GM04504 (cell line): ENCODE measurements around the gene RABGGTA.
A peak's percentile ranks its signal among the peaks of the same experiment; 100 is the strongest.
"Not testable (repeated sequence)": the region's sequence is repeated elsewhere in the genome, so short reads cannot be mapped to it uniquely, and the experiment has no call there.

Experiments used
- DNase-seq: peaks from one replicate; pipeline ENCODE4 v3.0.0-alpha.2; 2012; ENCODE audit warnings: low read depth

RABGGTA gene

DNA sequence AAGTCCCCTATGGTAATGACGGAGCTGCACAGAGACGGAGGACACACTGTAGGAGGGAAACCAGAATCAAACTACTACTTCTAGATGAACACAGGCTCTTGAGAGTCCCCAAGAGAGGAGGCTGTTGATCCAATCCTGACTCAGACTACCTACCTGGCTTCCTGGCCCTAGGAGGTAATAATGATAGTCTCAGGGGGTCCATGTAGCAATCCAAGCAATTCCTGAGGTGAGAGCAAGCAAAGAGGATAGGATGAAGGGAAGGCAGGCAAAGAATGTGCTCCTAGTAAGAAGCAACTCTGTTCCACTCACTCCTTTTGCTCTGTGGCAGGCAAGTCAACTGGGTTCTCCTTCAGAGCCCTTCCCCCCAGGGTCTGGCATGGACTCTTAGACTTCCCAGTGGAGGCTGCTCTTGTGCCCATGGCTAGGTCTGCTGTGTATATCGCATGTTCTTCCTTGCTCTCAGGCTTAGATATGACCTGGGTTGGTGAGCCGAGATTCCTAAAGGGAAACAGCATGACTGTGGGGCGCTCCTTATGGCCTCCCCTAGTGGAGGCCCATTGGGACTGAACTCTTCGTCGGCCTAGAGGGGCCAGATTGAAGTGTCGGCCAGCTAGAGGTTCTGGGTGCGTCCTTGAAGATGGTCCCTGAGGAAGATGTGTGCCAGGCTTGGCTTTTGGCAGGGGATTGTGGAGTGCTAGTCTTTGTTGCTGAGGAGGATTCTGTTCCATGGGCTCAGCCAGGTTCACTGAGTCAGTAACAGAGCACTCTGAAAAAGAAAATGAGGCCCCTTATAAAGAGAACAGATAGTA, 31.1 kb downstream of the RABGGTA start:
- DNase-seq = no peak

DNA sequence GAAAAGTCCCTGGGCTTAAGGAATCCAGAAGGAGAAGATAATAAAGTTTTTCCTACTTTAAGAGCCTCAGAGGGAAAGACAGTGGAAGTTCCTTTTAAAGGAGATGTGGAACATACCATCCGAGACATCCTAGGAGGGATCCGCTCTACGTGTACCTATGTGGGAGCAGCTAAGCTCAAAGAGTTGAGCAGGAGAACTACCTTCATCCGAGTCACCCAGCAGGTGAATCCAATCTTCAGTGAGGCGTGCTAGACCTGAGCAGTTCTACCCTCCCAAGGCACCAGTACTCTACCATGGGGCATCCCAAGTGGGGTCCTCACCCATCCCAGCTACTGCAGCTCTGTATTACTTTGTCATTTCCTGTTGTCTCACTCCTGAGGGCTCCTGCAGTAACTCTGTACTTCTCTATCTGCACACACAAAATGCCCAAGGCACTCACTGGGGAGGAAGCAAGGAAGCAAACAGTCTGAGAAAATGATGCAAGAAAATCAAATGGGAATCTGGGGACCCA, 32.8 kb downstream of the RABGGTA start:
- no peak for DNase-seq

DNA sequence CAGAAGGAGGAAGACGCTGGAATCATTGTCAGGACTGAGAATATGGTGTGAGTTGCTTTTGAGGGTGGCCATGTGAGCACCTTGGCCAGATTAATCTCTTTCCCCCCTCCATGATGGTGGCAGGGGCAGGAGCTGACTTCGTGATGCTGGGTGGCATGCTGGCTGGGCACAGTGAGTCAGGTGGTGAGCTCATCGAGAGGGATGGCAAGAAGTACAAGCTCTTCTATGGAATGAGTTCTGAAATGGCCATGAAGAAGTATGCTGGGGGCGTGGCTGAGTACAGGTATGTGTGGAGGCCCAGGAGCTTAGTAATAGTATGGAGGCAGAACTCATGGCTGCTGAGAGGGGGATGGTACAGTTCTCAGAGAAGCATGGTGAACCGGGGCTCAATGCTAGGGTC, 33.3 kb downstream of the RABGGTA start:
- no peak for DNase-seq

DNA sequence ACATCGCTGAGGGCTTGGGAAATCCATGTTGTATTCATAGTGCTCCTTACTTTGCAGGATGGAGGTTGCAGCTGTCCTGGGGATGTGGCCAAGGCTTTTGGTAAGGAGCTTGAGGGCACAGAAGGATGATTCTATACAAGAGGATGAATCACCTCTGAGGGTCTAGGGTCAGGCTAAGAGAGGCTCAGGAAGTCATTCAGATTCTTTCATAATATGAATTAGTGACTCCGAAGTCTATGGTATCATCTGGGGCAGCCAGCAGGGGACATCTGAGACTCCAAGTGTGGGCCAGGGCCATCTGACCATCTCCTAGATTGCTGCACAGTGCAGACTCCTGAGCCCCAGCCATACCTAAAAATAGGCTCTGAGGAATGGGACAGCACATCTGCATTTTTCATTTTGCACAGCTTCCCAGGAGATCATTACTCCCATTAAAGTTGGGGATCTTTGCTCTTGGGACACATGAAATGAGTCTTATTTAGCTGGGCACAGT, 33.9 kb downstream of the RABGGTA start:
- DNase-seq = no peak

DNA sequence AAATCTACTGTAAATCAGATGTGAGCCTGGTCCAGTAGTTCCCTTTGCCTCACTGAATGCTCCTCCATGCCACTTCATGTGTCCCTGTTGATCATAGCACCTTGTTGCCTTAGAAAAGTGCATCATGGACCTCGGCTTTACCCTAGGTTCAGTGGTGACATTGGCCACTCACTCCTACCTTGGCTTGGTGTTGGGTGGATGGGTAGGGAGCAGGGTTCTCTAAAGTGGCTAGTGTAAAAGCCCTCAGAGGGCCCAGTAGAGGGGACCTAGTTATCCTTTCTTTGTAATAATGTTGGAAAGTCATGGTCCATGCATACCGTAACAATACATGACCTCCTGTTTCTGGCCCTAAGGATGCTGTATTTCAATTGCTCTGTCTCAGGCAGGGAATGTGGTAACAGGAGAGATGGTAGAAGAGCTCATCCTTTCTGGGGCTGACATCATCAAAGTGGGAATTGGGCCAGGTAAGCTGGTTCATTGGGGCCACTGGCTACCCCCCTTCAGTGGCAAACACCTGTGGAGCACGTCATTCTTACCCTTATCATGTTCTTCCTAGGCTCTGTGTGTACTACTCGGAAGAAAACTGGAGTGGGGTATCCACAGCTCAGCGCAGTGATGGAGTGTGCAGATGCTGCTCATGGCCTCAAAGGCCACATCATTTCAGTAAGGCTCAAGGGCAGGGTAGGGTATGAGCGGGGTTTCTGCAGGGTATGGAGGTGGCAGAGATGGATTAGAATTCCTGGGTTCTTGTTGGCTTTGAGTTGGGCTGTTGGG, 34.5 kb downstream of the RABGGTA start:
- DNase-seq = no peak

DNA sequence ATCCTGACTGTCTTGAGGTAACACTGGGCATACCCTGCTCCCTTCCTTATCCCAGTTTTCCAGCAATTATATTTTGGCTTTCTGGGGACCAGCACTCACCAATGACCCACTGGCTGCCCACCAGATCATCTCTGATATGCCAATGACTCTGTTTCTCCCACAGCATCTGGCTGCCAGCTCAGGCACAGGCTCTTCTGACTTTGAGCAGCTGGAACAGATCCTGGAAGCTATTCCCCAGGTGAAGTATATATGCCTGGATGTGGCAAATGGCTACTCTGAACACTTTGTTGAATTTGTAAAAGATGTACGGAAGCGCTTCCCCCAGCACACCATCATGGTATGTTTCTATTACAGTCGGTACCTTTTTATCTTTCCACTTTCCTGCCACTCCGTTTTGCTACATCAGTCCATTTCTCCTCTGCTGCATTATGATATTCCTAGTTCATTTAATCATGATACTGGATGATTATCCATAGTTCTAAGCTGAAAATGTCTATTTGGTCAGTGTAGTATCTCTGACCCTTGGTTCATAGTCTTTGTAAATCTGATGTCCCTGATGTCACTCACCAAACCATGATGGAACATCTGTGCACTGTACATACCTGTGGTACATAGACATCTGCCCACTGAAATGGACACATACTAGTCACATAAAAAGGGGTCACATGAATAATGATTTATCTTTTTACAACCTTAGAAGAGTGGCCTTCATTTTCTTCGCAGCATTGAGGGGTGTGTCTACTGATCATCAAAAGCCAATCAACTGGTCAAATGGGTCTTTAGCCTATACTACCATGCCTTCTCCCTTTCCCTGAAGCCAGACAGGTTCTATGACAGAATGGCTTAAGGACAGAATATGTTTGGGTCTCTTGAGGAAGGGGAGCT, 35.4 kb downstream of the RABGGTA start:
- DNase-seq = no peak

DNA sequence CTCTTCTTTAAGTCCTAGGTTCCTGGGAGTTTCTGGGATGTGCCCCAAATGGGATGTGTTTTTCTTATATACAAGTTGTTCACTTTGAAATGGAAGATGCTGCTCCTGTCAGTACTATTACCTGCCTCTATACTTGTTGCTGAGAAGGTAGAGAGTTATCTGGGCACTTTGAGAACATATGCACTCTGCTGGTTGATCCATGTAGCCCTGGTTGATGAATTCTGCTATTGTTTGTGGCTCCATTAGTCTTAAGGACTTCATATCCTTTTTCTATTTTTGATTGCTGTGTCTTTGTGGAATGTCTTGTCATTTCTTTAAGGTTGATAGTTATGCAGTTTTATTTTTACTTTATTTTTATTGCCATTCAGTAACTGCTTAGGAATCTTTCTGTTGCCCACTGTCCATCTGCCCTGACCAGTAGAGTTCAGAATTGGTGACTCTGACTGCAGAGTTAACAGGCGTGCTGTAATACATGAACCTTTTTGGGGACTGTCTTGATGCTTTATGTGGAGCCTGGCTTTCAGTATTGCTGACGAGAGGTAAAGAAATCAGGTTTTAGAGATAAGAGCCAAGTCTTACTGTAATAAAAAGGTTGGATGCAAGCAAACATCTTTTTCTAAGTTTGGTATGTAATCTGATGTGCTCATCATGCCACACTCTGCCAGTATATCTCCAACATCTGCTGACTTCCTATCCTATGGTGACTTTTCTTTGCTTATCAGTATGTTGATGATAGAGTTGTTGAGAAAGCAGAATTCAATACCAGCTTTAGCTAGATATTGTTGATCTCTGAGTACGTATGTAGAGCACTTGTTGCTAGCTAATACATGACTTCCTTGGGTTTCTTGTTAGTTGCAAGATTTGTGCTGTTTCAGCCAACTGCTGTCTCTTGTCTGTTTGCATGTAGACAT, 37.0 kb downstream of the RABGGTA start:
- DNase-seq = no peak

DNA sequence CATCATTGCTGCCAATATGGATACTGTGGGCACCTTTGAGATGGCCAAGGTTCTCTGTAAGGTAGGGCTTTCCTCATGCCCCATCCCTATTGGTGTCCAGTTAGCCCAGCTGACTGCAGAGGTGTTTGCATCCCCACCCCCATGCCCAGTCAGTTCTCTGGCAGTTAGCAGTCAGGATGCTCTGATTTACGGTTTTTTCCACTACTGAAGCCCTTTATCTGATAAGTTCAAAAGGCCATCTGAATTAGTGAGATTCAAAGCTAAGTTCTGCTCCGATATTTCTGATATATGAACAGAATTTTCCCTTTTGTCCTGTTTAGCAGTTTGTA, 37.9 kb downstream of the RABGGTA start:
- no peak for DNase-seq

DNA sequence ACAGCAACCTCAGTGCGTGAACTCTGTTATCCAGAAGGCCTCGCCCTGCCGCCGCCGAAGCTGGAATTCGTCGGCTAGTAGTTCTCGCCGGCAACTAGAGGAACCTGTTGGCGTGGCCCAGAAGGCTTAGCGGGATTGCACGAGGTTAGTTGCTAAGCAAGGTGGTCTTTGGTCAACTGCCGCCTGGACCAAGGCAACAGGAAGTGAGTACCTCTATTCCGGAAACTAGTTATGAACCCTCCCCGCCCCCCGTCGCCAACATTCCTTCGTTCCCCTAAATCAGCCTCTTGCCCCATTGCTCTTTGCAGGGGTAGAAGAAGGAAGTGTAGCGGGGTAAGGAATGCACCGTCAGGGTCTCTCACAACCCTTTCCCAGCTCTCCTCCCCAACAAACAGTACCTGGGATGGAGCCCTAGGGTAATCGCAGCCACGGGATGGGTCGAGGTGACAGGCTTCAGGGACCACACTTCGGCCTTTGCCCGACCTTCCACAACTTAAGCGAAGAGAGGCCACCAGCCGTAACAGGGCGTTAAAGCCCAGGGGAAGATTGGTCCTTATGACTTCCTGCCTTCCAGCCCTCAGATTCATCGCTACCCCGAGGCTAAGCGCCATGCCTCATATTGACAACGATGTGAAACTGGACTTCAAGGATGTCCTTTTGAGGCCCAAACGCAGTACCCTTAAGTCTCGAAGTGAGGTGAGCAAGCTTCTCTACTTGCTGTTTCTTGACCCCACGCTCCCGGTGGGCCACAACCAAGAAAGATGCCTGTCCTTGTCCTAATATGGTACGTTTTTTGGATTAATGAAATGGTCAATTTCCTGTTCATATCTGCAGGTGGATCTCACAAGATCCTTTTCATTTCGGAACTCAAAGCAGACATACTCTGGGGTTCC, 38.5 kb downstream of the RABGGTA start, which contains the start of gene GMPR2:
Gene GMPR2 (plus strand): TSS at position 285 of the 893 bp plus-strand sequence. CDS start 325 bp downstream, at position 610.
- DNase-seq = no peak

DNA sequence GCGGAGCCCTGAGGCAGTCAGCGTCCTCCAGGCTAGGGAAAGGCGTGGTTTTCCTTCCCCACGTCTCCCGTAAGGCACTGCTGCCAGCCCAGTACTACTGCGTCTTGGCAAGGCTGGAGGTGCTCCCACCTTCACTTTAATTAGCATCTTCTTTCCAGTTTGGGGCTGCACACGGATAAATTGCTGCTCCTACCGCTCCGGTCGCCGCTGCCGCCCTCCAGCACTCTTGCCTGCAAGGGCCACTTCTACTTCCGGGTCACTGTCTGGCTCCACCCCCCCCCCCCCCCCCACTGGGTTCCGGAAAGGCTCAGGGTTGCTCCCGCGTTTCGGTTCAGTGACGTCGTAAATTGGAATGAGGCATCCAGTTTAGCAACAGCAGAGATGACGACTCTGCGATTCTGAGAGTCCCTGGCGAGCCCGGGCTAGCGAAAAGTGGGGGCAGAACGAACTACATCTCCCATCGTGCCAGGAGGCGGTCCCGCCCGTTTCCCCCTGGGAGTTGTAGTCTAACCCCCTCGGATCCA, 39.2 kb downstream of the RABGGTA start, which contains the start of gene NEDD8:
Gene NEDD8 (minus strand): TSS at position 247 of the 524 bp plus-strand sequence. CDS start 100 bp downstream, at position 147.
- peak; percentile 96 for DNase-seq

DNA sequence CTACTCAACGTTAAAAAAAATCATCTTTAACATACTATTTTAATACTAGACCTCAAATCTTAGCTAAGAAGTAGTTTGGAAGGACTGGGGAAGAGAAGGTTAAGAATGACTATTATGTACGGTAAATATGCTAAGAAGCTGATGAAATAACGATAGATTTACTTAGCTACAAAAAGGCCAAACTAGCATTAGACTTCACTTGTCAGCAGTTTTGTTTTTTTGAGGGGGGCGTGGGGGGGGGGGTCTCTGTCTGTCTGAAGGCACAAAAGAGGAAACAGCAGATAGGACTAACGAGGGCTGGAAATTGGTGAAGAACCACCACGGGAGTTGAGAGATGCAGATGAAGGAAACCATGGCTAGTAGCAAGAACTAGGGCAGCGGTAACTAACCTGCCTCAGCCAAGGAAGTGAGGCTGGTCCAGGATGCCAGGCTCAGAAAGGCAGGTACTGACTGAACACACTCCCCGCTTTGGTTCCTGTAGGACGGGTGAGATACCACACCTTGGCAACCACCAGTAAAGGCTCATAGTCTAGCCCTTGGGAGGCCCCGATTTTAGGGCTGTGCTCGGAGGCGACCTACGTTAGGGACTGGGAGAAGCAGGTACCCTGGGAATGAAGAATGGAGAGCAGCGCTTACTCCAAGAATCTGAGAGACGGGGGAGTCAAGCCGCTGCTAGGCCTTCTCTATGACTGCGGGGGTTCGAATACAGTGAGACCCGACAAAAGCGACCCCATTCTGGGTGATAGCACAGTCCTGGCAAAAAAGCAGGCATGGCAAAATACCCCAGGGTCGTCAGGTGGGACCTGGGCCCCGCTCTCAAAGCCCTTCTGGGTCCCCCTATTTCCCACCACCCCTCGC, 39.9 kb downstream of the RABGGTA start:
- DNase-seq = no peak

DNA sequence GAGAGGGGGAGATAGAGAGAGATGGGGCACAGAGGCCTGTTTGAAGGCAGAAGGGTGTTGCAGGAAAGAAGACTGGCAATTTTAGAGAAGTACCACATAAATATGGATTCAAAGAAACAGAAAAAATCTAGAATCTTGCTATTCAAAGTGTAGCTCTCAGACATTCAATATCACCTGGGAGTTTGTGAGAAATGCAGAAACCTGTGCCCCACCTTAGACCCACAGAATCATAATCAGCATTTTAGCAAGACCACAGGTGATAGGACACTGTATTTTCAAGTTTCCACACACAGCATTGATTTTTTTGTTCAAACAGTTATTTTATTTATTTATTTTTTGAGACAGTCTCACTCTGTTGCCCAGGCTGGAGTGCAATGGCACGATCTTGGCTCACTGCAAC, 42.5 kb downstream of the RABGGTA start:
- no peak for DNase-seq

DNA sequence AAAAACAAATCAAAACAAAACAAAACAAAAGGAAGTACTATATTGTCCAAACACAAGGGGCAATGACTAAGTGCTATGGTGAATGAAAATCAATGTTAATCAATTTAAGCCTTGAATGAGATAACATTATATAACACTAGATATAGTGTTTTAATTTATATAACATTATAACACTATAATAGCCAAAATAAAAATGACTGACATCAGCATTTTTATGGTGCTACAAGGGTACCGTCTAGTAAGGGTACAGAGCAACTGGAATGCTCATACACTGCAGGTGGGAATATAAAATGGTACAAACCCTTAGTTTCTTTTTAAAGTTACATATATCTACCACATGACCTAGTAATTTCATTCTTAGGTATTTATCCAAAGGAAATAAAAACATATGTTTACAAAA, 44.9 kb downstream of the RABGGTA start:
- DNase-seq = no peak

DNA sequence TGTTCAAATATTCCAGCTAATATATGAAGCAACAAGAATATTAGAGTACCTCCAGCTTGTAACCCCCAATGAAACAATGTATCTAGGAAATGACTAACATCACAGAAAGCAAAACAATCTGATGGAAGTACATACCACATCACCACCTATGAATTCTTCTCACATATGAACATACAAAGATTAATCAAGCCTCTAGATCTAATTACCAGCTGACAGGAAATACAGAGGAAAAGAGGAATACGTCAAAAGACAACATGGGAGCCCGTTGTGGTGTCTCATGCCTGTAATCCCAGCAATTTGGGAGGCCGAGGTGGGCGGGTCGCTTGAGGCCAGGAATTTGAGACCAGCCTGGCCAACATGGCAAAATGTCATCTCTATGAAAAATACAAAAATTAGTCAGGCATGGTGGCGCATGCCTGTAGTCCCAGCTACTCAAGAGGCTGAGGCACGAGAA, 46.8 kb downstream of the RABGGTA start:
- peak; percentile 54 for DNase-seq

DNA sequence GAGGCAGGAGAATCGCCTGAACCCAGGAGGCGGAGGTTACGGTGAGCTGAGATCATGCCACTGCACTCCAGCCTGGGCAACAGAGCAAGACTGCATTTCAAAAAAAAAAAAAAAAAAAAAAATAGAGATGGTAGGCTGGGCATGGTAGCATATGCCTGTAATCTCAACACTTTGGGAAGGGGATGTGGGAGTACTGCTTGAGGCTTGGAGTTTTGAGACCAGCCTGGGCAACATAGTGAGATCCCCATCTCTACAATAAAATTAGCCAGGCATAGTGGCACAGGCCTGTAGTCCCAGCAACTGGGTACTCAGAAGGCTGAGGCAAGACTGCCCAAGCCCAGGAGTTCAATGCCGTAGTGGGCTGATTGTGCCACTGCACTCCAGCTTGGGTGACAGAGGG, 48.4 kb downstream of the RABGGTA start:
- DNase-seq = not testable (repeated sequence)

DNA sequence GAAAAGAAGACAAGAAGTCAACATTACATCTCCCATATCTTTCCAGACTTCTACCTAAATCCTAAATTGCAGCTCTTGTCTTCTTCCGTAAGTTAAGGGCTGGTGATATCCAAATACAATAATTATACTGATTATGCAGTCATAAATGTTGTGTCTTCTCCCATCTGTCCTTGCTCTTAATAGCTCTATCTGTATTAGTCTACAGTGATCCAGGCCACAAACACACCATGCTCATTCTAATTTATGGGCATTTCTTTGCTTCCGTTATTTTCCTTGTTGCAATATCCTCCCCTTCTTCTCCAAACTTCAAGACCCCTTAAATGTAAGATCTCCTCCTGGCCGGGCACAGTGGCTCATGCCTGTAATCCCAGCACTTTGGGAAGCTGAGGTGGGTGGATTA, 51.9 kb downstream of the RABGGTA start:
- no peak for DNase-seq

DNA sequence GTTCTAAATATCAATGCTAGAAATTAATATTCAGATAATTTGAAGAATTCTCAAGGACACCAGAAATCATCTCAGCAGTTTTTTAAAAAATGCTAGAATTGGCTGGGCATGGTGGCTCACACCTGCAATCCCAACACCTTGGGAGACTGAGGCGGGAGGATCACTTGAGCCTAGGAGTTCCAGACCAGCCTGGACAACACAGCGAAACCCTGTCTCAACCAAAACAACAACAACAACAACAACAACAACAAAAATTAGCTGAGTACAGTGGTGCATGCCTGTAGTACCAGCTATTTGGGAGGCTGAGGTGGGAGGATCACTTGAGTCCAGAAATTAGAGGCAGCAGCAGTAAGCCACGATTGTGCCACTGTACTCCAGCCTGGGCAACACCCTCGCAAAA, 52.3 kb downstream of the RABGGTA start:
- no peak for DNase-seq

DNA sequence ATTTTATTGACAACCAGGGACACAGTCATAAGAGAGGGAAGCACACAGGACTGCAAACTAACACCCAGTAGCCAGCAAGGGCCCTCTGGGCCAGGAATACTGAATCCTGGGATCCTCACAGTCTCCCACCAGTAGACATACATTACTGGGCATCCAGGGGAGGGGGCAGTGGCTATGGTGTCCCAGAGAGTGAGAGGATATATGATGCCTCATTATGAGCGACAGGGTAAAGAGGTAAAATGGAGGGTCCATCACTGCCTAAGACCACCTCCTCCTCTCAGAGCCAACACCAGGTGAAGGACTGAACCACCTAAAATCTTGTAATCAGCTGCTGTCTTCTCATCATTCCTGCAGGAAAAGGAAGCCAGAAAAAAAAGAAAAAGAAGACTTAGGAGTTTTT, 54.5 kb downstream of the RABGGTA start:
- DNase-seq = not testable (repeated sequence)

DNA sequence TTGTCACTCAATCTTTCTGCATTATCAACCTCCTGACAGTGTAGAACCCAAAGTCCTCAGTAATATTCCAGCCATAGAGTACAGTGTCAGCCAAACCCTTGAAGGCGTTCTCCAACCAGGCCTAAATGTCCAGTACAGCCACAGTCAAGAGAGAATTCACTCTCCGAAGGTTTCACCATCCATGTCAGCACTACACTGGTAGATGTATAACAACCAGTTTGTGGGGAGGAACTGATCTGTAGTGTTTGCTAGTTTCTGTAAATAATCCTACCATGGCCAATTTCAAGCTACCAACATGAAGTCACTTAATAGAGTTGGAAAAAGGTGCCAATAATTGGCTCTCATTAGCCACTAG, 55.1 kb downstream of the RABGGTA start:
- no peak for DNase-seq
